T-cell (primary cell): ENCODE measurements around the gene SPON1. TPM values are rescaled to one million over a fixed set of nuclear protein-coding genes. Genes with fewer than 3 reads are reported as not detected.
A peak's percentile ranks its signal among the peaks of the same experiment; 100 is the strongest.

ENCODE experiments used
- ATAC-seq, 4 experiments: fragments of 200-7000 bp in 3 of 4; fragments of 150-1000 bp in 1 of 4; cut with Tn5 transposase; replicated peaks in 1 of 4; 1 replicate in 3 of 4; 2 replicates in 1 of 4; pipeline ENCODE4 v1.10.0; 2021; ENCODE audit warnings: moderate library complexity in 3 of 4, mild to moderate bottlenecking in 2 of 4, moderate number of reproducible peaks in 1 of 4
- CTCF ChIA-PET, 2 donors: fragments of 300-600 bp; sonication (Branson Sonifier 250); formaldehyde crosslinking; loops; one replicate each; lab custom pipeline; 2022; ENCODE audit warnings: antibody characterized with exemption in 2 of 2; lab: Charles Lee
- POLR2A ChIA-PET, 2 donors: fragments of 300-600 bp; sonication (Branson Sonifier 250); formaldehyde crosslinking; loops; one replicate each; lab custom pipeline; 2022; ENCODE audit warnings: antibody characterized with exemption in 2 of 2; lab: Charles Lee
- DNase-seq, 35 experiments: peaks; one replicate each; pipeline versions ENCODE4 v3.0.0 to v3.0.0-alpha.2; 2013 to 2023
- H3K27ac ChIP-seq: one replicate; pipeline ENCODE4 v1.5.1; 2013; ENCODE audit warnings: low read length
- H3K27me3 ChIP-seq, 2 experiments: replicated peaks in 1 of 2; 1 replicate in 1 of 2; 2 replicates in 1 of 2; pipeline versions ENCODE4 v1.6.1 to v1.7.0; 2013; ENCODE audit warnings: low read length in 1 of 2, mixed read lengths in 1 of 2; ENCODE audit not compliant: control insufficient read depth in 2 of 2, insufficient read depth in 2 of 2; ENCODE audit errors: extremely low read depth in 1 of 2
- H3K36me3 ChIP-seq, 2 donors: 1 replicate in 1 of 2; 2 replicates in 1 of 2; pipeline versions ENCODE4 v1.6.1 to v1.7.0; 2013; ENCODE audit warnings: low read length in 1 of 2; ENCODE audit not compliant: control insufficient read depth in 2 of 2, insufficient read depth in 1 of 2; ENCODE audit errors: extremely low read depth in 1 of 2
- H3K4me1 ChIP-seq, 2 experiments: 1 replicate in 1 of 2; 2 replicates in 1 of 2; pipeline versions ENCODE4 v1.6.1 to v1.7.0; 2013; ENCODE audit warnings: low read length in 2 of 2, mixed read lengths in 1 of 2; ENCODE audit not compliant: insufficient read depth in 2 of 2, control insufficient read depth in 1 of 2; ENCODE audit errors: extremely low read depth in 1 of 2
- H3K4me3 ChIP-seq, 2 donors: 1 replicate in 1 of 2; 2 replicates in 1 of 2; pipeline versions ENCODE4 v1.5.1 to v1.7.0; 2013; ENCODE audit warnings: mild to moderate bottlenecking in 2 of 2, low read length in 1 of 2, moderate library complexity in 1 of 2; ENCODE audit not compliant: control insufficient read depth in 1 of 2; ENCODE audit errors: extremely low read depth in 1 of 2
- H3K9me3 ChIP-seq: 2 replicates; pipeline ENCODE4 v1.7.0; 2013
- H3K27ac Mint-ChIP-seq, 2 donors: one replicate each; pipeline ENCODE4 v1.8.0; 2020 to 2021; ENCODE audit warnings: mild to moderate bottlenecking in 2 of 2, mixed read lengths in 2 of 2
- H3K27me3 Mint-ChIP-seq, 2 donors: one replicate each; pipeline ENCODE4 v1.8.0; 2021 to 2022; ENCODE audit warnings: mixed read lengths in 2 of 2
- H3K36me3 Mint-ChIP-seq: one replicate; pipeline ENCODE4 v1.8.0; 2021; ENCODE audit warnings: mixed read lengths
- H3K4me1 Mint-ChIP-seq, 3 donors: one replicate each; pipeline ENCODE4 v1.8.0; 2020 to 2022; ENCODE audit warnings: mixed read lengths in 3 of 3, mild to moderate bottlenecking in 1 of 3
- H3K4me3 Mint-ChIP-seq, 3 donors: one replicate each; pipeline ENCODE4 v1.8.0; 2020 to 2022; ENCODE audit warnings: mild to moderate bottlenecking in 3 of 3, mixed read lengths in 3 of 3, moderate library complexity in 3 of 3
- H3K9me3 Mint-ChIP-seq, 3 donors: one replicate each; pipeline ENCODE4 v1.8.0; 2020 to 2022; ENCODE audit warnings: mixed read lengths in 3 of 3
- WGBS: methylation state at CpG from one replicate; pipeline ENCODE4 v1.1.5; 2013; ENCODE audit warnings: missing lambda C conversion rate; ENCODE audit not compliant: insufficient coverage; 5-methylcytosine and 5-hydroxymethylcytosine counted together
- total RNA-seq, 35 experiments: library from RNA in 6 of 35; stranded (reverse) in 6 of 35; fragments of 120-200 nt in 1 of 35; gene quantifications; one replicate each; pipeline versions ENCODE4 v1.2.1 to v1.2.4 and lab custom pipeline; 2013 to 2026

Gene SPON1
- total RNA-seq, 5 donors from 2014 or later (not counting 1 experiment from before 2014, with no cell fraction given): 1.0 to 38.2 (median 28.8) TPM

- ATAC-seq: no peak
Measured at GRCh38 chr11:14304601-14305000, 342.1 kb downstream of the SPON1 start.

GRCh38 chr11:14305649-14306048, 343.1 kb downstream of the SPON1 start:
- DNase-seq: no peak
- Histone ChIP-seq H3K9me3 (no peaks in the 10 kb centered on the region), H3K4me1 (peaks cover 0 to 3% of the 10 kb centered on the region in 2 experiments), H3K36me3 (no peaks in the 10 kb centered on the region), H3K27ac (no peak overlapping the region), H3K27me3 (no peaks in the 10 kb centered on the region), H3K4me3 (no peak overlapping the region)
- no peak for ATAC-seq
- ChIA-PET POLR2A (no interaction called here), CTCF (no interaction called here)
- Mint-ChIP-seq H3K4me1 (peaks cover 3 to 27% (median 12%) of the 10 kb centered on the region in 3 donors), H3K27ac (no peak overlapping the region), H3K27me3 (no peaks in the 10 kb centered on the region), H3K9me3 (no peaks in the 10 kb centered on the region), H3K36me3 (no peaks in the 10 kb centered on the region), H3K4me3 (no peak overlapping the region)
- no CpG with 5 or more reads among the region's 7 CpGs for WGBS

More at GRCh38 chr11:14304601-14305000, 342.1 kb downstream of the SPON1 start:
- Mint-ChIP-seq H3K36me3 (no peaks in the 10 kb centered on the region), H3K9me3 (no peaks in the 10 kb centered on the region), H3K4me1 (peaks cover 3 to 27% (median 12%) of the 10 kb centered on the region in 3 donors), H3K27me3 (no peaks in the 10 kb centered on the region), H3K4me3 (no peak overlapping the region), H3K27ac (no peak overlapping the region)
- ChIA-PET POLR2A (interaction anchor here in 1 of 2 donors (0.6 kb wide), 2 partner anchors 162 to 213 kb away, joined by 3 to 5 read pairs; no protein-coding TSS in a partner anchor), CTCF (interaction anchor here (0.6 to 6.8 kb wide), 6 partner anchors 13 to 701 kb away, joined by 3 to 140 read pairs (median 3); no protein-coding TSS in a partner anchor)
- H3K36me3 ChIP-seq: no peaks in the 10 kb centered on the region
- DNase-seq: no peak
- no peaks in the 10 kb centered on the region for H3K27me3 ChIP-seq
- peaks cover 0 to 7% of the 10 kb centered on the region in 2 experiments for H3K4me1 ChIP-seq
- H3K4me3 ChIP-seq: no peak overlapping the region
- no peaks in the 10 kb centered on the region for H3K9me3 ChIP-seq
- H3K27ac ChIP-seq: no peak overlapping the region

DNA sequence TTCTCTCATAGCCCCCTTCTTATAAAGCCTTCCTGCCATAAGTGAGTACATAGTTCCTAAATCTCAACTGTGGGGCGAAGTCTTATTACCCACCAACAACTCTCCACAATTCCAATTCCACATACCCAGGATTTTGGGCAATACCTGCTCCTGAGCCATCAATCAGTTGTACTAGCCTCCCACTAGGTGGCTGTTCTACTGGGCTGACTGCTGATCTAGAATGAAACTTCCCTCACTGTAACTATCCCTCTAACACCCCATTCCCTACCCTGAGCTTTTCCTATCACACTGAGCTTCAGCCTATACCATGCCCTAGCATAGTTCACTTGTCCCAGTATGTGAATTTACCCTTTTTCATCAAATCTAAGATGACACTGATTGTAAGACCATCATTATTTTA, 344.0 kb downstream of the SPON1 start:
- ChIA-PET POLR2A (no interaction called here), CTCF (interaction anchor here (0.5 to 0.7 kb wide), 2 partner anchors 17 to 863 kb away, joined by 3 to 4 read pairs; no protein-coding TSS in a partner anchor)
- H3K36me3 ChIP-seq: no peaks in the 10 kb centered on the region
- no peaks in the 10 kb centered on the region for H3K9me3 ChIP-seq
- H3K4me3 Mint-ChIP-seq: no peak overlapping the region
- no peak overlapping the region for H3K27ac Mint-ChIP-seq
- H3K4me1 Mint-ChIP-seq: peaks cover 3 to 27% (median 12%) of the 10 kb centered on the region in 3 donors
- H3K4me1 ChIP-seq: no peaks in the 10 kb centered on the region
- H3K27ac ChIP-seq: no peak overlapping the region
- H3K27me3 ChIP-seq: no peaks in the 10 kb centered on the region
- H3K27me3 Mint-ChIP-seq: no peaks in the 10 kb centered on the region
- WGBS: 90% methylated on average over 1 of the region's 1 CpG
- no peak for DNase-seq
- H3K36me3 Mint-ChIP-seq: no peaks in the 10 kb centered on the region
- no peaks in the 10 kb centered on the region for H3K9me3 Mint-ChIP-seq
- no peak for ATAC-seq
- H3K4me3 ChIP-seq: no peak overlapping the region

GRCh38 chr11:14308114-14308896, 345.8 kb downstream of the SPON1 start:
- Histone ChIP-seq H3K27me3 (no peaks in the 10 kb centered on the region), H3K9me3 (no peaks in the 10 kb centered on the region), H3K4me3 (no peak overlapping the region), H3K36me3 (no peaks in the 10 kb centered on the region), H3K27ac (no peak overlapping the region), H3K4me1 (peaks cover 0 to 7% of the 10 kb centered on the region in 2 experiments)
- ChIA-PET POLR2A (interaction anchor here (0.5 to 0.7 kb wide), 5 partner anchors 12 to 621 kb away, joined by 3 to 5 read pairs (median 4); no protein-coding TSS in a partner anchor), CTCF (interaction anchor here (0.6 to 1.8 kb wide), 20 partner anchors 8 to 600 kb away, joined by 3 to 17 read pairs (median 4); partner anchors contain the start of gene CYP2R1 (in 1 of the 2))
- Mint-ChIP-seq H3K36me3 (no peaks in the 10 kb centered on the region), H3K4me3 (no peak overlapping the region), H3K27me3 (no peaks in the 10 kb centered on the region), H3K9me3 (no peaks in the 10 kb centered on the region), H3K4me1 (peaks cover 9 to 34% (median 10%) of the 10 kb centered on the region in 3 donors), H3K27ac (no peak overlapping the region)
- no CpG with 5 or more reads among the region's 5 CpGs for WGBS
- peak; percentile 72 to 80 (median 76) for ATAC-seq
- peak in 1 of 35 experiments; percentile 59 for DNase-seq

DNA sequence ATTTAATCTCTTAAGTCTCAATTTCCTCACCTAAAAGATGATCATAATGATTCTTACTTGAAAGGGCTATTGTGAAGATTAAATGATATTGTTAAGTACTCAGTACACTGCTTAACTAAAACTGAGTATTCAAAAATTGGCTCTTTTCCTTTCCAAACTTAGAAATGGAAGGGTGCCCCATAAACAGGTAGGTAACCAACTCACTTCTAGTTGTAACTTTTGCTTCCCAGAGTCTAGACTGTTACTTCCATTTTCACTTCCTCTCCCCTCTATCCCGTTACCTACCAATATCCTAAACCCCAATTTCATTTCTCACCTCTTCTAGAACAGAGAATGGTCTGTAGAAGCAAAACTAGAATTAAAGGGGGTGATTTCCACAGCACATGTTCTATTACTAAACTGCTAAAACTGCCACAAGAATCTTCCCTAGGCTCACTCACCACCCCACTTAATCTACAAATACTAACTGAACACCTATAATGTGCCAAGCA, 346.4 kb downstream of the SPON1 start:
- Mint-ChIP-seq H3K4me3 (no peak overlapping the region), H3K9me3 (no peaks in the 10 kb centered on the region), H3K27ac (no peak overlapping the region), H3K4me1 (peaks cover 10 to 35% (median 16%) of the 10 kb centered on the region in 3 donors), H3K36me3 (no peaks in the 10 kb centered on the region), H3K27me3 (no peaks in the 10 kb centered on the region)
- DNase-seq (no peak), ATAC-seq (peak in 1 of 4 experiments; percentile 17)
- H3K4me1 ChIP-seq: peaks cover 0 to 10% of the 10 kb centered on the region in 2 experiments
- no CpG with 5 or more reads among the region's 1 CpG for WGBS
- ChIA-PET POLR2A (interaction anchor here in 1 of 2 donors (0.5 kb wide), 1 partner anchor 622 kb away, joined by 3 read pairs; no protein-coding TSS in a partner anchor), CTCF (interaction anchor here (0.9 to 1.8 kb wide), 10 partner anchors 8 to 599 kb away, joined by 3 to 17 read pairs (median 6); no protein-coding TSS in a partner anchor)
- no peaks in the 10 kb centered on the region for H3K27me3 ChIP-seq
- no peaks in the 10 kb centered on the region for H3K9me3 ChIP-seq
- H3K4me3 ChIP-seq: no peak overlapping the region
- no peaks in the 10 kb centered on the region for H3K36me3 ChIP-seq
- no peak overlapping the region for H3K27ac ChIP-seq

DNA sequence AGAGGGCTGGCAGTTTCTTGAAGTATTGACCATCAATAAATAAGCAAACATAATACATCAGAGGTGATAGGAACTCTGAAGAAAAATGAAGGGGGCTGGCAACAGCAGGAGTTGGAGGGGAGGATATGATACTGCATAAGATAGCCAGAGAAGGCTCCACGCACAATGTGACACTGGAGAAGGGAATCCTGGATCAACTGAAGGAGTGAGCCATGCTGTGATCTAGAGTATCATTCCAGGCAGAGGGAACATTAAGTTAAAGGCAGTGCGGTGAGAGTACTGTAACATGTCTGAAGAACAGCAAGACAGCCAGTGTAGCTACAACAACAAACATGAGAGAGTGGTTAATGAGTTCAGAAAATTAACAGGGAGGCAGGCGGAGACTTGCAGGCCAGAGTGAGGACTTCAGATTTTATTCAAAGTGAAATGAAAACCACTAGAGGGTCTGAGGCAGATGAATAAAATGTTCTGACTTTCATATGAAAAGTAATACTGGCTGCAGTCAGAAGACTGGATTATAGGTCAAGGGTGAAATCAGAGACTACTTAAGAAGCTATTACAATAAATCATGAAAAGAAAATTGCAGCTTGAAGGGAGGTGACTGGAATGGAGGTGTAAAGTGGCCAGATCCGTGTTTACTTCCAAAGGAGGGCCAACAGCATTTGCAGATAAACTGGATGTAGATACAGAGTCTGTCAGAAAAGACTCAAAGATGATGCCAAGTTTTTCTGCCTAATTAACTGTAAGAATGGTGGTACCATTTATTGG, 347.1 kb downstream of the SPON1 start:
- Histone ChIP-seq H3K9me3 (no peaks in the 10 kb centered on the region), H3K27ac (no peak overlapping the region), H3K27me3 (no peaks in the 10 kb centered on the region), H3K4me3 (no peak overlapping the region), H3K36me3 (no peaks in the 10 kb centered on the region), H3K4me1 (peaks cover 0 to 10% of the 10 kb centered on the region in 2 experiments)
- CTCF ChIA-PET: interaction anchor here in 1 of 2 donors (0.5 to 1.8 kb wide), 3 partner anchors 9 to 268 kb away, joined by 5 to 7 read pairs (median 5); no protein-coding TSS in a partner anchor
- H3K27me3 Mint-ChIP-seq: no peaks in the 10 kb centered on the region
- no peak for DNase-seq
- H3K36me3 Mint-ChIP-seq: no peaks in the 10 kb centered on the region
- POLR2A ChIA-PET: no interaction called here
- H3K4me1 Mint-ChIP-seq: peaks cover 14 to 34% (median 18%) of the 10 kb centered on the region in 3 donors
- no peak overlapping the region for H3K27ac Mint-ChIP-seq
- ATAC-seq: no peak
- no peak overlapping the region for H3K4me3 Mint-ChIP-seq
- no peaks in the 10 kb centered on the region for H3K9me3 Mint-ChIP-seq
- 97% methylated on average over 4 of the region's 4 CpGs for whole genome bisulfite sequencing
